IPS-NIHi7 (cell line): ENCODE results near the gene ZNF683.
"Not testable (repeated sequence)": the region's sequence is repeated elsewhere in the genome, so short reads cannot be mapped to it uniquely, and the experiment has no call there.

Experiments
- DNase-seq: peaks from one replicate; pipeline ENCODE4 v3.0.0; 2012; ENCODE audit warnings: mixed read lengths; ENCODE audit errors: extremely low spot score

Gene ZNF683

GRCh38 chr1:26337206-26337535 is 35.4 kb downstream of the ZNF683 start:
- DNase-seq: no peak

- peak; percentile 97 for DNase-seq
Measured at GRCh38 chr1:26336477-26337205, 35.9 kb downstream of the ZNF683 start.

- peak; percentile 46 for DNase-seq
Measured at GRCh38 chr1:26335774-26336476, 36.6 kb downstream of the ZNF683 start.

GRCh38 chr1:26333312-26333711 is 39.2 kb downstream of the ZNF683 start:
- not testable (repeated sequence) for DNase-seq

DNA sequence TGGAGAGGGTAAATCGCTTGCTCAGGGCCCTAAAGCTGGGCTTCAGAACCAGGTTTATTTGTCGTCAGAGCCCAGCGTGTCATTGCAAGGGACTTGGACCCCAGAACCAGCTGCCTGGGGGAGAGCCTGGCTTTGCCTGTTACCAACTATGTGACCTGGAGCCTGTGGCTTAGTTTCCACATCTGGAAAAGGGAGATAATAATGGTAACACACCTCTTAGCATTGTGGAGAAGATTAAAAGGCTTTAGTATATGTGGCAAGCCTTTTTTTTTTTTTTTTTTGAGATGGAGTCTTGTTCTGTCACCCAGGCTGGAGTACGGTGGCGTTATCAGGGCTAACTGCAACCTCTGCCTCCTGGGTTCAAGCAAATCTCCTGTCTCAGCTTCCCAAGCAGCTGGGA is 42.3 kb downstream of the ZNF683 start:
- DNase-seq: no peak

- DNase-seq: not testable (repeated sequence)
Measured at GRCh38 chr1:26329380-26329779, 43.2 kb downstream of the ZNF683 start.

GRCh38 chr1:26328597-26328996 is 44.0 kb downstream of the ZNF683 start:
- DNase-seq: no peak

GRCh38 chr1:26327956-26328362 is 44.6 kb downstream of the ZNF683 start:
- no peak for DNase-seq

DNA sequence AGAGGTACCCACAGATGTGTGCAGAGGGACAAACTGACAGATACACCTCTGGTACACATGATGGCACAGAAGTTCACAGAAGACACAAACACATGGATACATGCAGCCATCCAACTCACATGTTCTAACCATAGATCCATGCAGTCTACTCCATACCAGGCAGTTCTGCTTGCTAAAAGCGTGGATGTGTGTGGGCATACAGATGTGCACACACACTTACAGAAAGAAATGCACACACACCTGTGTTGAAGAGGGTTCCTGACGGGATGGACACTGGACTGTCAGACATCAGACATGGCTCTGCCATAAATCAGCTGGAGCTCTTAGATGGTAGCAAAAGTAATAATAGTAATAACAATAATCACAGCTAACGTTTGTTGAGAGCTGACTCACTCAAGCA is 48.0 kb downstream of the ZNF683 start:
- no peak for DNase-seq

DNA sequence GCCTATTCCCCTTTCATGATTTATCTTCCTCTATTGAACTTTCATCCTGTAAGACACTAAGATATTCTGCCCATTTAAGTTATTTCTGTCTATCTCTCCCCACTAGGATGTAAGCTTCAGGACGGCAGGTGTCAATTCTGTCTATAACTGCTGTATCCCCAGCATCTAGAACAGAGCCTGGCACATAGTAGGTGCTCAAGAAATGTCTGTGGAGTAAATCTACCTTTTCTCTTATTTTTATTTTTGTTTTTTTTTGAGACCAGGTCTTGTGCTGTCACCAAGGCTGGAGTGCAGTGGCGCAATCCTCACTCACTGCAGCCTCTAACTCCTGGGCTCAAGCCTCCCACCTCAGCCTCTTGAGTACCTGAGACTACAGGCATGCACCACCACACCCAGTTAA is 49.2 kb downstream of the ZNF683 start:
- no peak for DNase-seq

DNA sequence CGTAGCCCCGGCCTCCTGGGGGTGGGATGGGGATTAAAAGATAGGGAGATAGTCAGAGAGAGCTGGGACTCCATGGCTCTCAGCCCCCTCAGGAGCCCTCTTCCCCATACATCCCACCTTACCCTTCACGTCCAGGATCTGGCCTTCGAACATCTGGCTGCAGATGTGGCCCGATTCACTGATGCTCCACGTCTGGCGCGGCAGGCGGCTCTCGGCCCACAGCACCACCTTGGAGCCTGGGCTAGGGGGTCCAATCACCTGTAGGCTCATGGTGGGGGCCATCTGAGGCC is 50.6 kb downstream of the ZNF683 start:
- no peak for DNase-seq

DNA sequence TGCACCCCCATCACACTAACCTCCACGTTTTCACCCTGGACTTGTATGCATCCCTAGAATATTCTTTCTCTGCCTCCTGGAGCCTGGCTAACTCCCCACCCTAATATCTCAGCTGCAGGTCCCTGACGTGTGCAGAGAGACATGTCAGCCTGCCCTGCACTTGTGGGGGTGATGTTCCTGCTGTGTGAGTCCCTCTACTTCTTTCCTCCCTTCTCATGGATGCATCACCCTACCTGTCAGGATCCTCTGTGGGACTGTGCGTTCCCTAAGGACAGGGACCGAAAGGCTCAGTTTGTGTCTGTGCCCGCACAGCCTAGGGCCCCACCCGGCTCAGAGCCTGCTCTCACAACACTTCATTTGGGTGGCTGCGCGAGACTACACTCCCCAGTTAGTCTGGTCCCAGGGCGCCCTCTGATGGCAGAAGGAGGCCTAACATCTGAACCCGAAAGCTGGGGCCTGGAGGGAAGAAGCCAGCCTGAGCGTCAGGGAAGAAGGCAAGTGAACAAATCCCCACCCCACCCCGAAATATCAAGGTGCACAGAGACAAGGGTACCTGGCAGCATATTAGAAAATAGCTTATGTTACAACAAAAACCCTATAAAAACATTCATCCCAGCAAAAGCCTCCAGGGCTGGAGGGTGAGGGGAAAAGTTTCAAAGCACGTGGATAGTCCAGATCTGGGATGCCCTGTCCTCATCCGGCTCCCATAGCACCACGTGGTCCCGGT is 51.1 kb downstream of the ZNF683 start:
- peak; percentile 89 for DNase-seq

- DNase-seq: no peak
Measured at GRCh38 chr1:26320896-26321295, 51.7 kb downstream of the ZNF683 start.

DNA sequence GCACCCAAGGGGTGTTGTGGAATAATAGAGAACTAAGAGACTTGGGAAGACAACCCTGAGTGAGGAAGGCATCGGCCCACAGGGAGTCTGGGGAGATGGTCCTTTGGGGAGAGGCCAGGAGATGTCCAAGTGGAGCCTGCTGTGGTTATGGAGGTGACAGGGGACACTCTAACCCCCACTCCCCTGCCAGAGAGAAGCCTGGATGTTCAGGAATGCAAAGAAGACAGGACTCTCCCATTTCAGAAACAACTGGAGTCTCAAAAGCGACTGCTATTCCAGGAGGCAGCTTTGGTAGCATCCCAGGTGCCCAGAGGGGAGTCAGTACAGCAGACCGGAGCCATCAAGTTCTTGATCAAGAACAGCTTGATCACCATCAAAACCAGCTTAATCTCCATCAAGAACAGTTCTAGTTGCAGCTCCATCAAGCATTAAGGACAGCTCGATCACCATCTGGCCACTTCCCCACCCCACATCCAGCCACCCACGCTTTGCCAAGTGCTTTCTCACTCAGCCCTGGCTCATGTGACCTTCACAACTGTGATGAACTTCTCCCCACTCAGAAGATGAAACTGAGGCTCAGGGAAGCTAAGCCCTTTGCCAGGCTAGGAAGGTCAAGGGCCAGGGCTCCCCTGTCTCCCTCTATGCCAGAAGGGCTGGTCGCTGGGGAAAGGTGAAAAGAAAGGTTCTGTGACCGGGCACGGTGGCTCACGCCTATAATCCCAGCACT is 54.0 kb downstream of the ZNF683 start:
- DNase-seq: no peak

GRCh38 chr1:26317612-26318337 is 54.8 kb downstream of the ZNF683 start, which contains the start of gene CD52:
Gene CD52, plus strand, starts transcription at chr1:26317958. Its CDS starts 60 bp downstream, at chr1:26318018.
- peak; percentile 77 for DNase-seq

DNA sequence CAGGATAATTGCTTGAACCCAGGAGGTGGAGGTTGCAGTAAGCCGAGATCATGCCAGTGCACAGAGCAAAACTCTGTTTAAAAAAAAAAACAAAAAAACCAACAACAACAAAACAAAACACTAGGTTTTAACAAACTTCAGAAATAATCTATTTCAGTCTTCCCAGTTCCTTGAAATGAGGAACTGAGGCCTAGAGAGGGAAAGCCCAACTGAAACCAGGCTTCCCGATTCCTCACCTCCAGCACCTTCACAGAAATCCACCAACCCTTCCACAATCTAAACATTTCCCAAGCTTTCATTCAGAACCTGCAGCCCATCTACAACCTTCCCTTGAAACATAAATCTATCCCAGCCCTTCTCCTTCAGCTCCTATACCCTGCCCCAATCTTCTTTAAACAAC is 55.4 kb downstream of the ZNF683 start:
- DNase-seq: no peak

DNA sequence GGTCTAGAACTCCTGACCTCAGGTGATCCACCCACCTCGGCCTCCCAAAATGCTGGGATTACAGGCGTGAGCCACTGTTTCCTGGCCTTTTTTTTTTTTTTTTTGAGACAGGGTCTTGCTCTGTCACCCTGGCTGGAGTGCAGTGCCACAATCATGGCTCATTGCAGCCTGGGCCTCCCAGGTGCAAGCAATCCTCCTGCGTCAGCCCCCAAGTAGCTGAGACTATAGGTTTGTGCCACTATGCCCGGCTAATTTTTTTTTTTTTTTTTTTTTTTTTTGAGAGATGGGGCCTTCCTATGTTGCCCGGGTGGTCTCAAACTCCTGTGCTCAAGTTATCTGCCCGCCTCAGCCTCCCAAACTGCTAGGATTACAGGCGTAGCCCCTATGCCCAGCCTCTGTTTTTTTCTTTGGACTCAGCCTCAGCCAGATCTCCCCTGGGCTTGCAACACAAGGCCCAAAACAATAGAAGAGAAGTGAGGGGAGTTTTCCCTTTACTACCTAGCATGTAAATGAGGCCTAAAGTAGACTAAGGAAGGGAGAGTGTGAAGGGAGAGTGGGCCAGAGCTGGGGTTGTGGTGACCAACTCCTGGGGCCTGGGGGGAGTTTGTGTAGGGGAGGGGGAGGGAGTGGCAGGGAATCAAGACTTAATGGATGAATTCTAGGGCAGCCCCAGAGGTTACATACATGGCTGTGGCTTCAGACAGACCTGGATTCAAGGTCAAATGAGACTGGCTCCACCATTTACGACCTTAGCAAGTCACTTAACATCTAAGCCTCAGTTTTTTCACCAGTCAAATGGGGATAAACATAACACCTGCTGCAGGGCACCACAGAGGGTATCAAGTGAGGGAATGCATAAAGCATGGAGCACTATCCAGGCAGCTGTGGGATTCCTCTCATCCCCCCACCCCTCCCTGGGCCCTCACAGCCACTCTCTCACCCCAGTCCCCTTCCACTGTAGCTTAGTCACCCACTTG is 56.4 kb downstream of the ZNF683 start:
- no peak for DNase-seq

DNA sequence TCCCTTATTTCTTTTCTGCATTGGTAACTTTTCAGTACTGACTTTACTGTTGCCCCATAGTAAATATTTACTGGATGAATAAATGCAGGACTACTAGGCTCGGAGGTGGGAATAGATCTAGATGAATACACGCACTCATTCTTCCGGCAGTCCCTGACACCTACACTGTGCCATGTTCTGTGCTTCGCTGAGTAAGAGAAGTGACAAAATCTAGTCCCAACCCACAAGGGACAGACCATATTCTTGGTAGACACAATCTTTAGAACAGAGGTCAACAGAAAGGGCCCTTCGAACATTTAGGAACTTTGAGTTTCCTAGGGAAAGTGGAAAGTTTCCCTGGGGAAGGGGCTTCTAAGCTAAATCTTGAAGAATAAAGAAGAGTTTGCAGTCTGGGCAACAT is 58.0 kb downstream of the ZNF683 start:
- DNase-seq: no peak
